HG03175 (cell line): ENCODE data around the gene CNOT1.
"Not testable (repeated sequence)": the region's sequence is repeated elsewhere in the genome, so short reads cannot be mapped to it uniquely, and the experiment has no call there.

ENCODE experiments used
- ATAC-seq: cut with Tn5 transposase; IDR thresholded peaks from one replicate; pipeline ENCODE4 v1.9.1; 2021; ENCODE audit warnings: mild to moderate bottlenecking, moderate library complexity; ENCODE audit not compliant: unreplicated experiment

Gene CNOT1

GRCh38 chr16:58629733-58630640 is at the start of gene CNOT1:
TSS of gene CNOT1 (minus strand) at chr16:58629826. CDS start at chr16:58599337, 30,489 bp downstream.
- peak; percentile 85 for ATAC-seq

GRCh38 chr16:58678716-58679115 is 49.1 kb upstream of the CNOT1 start:
- no peak for ATAC-seq

GRCh38 chr16:58678269-58678668 is 48.6 kb upstream of the CNOT1 start:
- no peak for ATAC-seq

GRCh38 chr16:58670946-58671583 is 41.4 kb upstream of the CNOT1 start:
- ATAC-seq, result no peak

- no peak for ATAC-seq
Measured at GRCh38 chr16:58670177-58670576, 40.6 kb upstream of the CNOT1 start.

- no peak for ATAC-seq
Measured at GRCh38 chr16:58665200-58665599, 35.6 kb upstream of the CNOT1 start.

- peak; percentile 83 for ATAC-seq
Measured at GRCh38 chr16:58661199-58661830, 31.7 kb upstream of the CNOT1 start.

GRCh38 chr16:58659911-58660310 is 30.3 kb upstream of the CNOT1 start:
- not testable (repeated sequence) for ATAC-seq

- no peak for ATAC-seq
Measured at GRCh38 chr16:58658796-58659211, 29.2 kb upstream of the CNOT1 start.

GRCh38 chr16:58656899-58657298 is 27.3 kb upstream of the CNOT1 start:
- ATAC-seq, result no peak

- ATAC-seq, result no peak
Measured at GRCh38 chr16:58655215-58655596, 25.6 kb upstream of the CNOT1 start.

GRCh38 chr16:58654560-58655214 is 25.1 kb upstream of the CNOT1 start:
- no peak for ATAC-seq

- no peak for ATAC-seq
Measured at GRCh38 chr16:58652741-58653140, 23.1 kb upstream of the CNOT1 start.

GRCh38 chr16:58651965-58652348 is 22.3 kb upstream of the CNOT1 start:
- ATAC-seq, result no peak

GRCh38 chr16:58649707-58650106 is 20.1 kb upstream of the CNOT1 start:
- ATAC-seq, result no peak

- ATAC-seq, result no peak
Measured at GRCh38 chr16:58647107-58647506, 17.5 kb upstream of the CNOT1 start.

GRCh38 chr16:58644765-58645487 is 15.3 kb upstream of the CNOT1 start:
- no peak for ATAC-seq

GRCh38 chr16:58644108-58644507 is 14.5 kb upstream of the CNOT1 start:
- ATAC-seq, result no peak

GRCh38 chr16:58640949-58641348 is 11.3 kb upstream of the CNOT1 start:
- no peak for ATAC-seq

- ATAC-seq, result no peak
Measured at GRCh38 chr16:58639836-58640235, 10.2 kb upstream of the CNOT1 start.

GRCh38 chr16:58639230-58639629 is 9.6 kb upstream of the CNOT1 start:
- no peak for ATAC-seq
